ENCODE measurements around the gene KAZN.

GRCh38 chr1:14901371-14901954, 303.0 kb downstream of the KAZN start:
- TF ChIP-seq CBX8 (IDR thresholded peaks at IDR 0.05): no peak
- TF ChIP-seq CTCF (IDR thresholded peaks at IDR 0.05): no peak
- no peak for TF ChIP-seq SMC3 (IDR thresholded peaks at IDR 0.05)
- TF ChIP-seq JUNB (IDR thresholded peaks at IDR 0.05): no peak
- TF ChIP-seq MAX (IDR thresholded peaks at IDR 0.05): no peak
- no peak for TF ChIP-seq HES2 (IDR thresholded peaks at IDR 0.05)
- TF ChIP-seq RNF2 (IDR thresholded peaks at IDR 0.05; ENCODE audit: borderline replicate concordance, low read depth): no peak

Measured in A549 (cell line).